Endothelial cell of umbilical vein (primary cell): ENCODE results near the gene BMPER. TPM values are rescaled to one million over a fixed set of nuclear protein-coding genes. Genes with fewer than 3 reads are reported as not detected.

Experiments used
- BruUV-seq: library from RNA; stranded (reverse); fragments of 400-500 nt; replicated peaks from 2 replicates; lab custom pipeline; 2021; lab: Mats Ljungman, UMichigan
- CTCF ChIA-PET: fragments of 300-600, 350-600 bp; sonication (Branson Sonifier 250); formaldehyde crosslinking; loops from one replicate; lab custom pipeline; 2021; ENCODE audit warnings: antibody characterized with exemption, inconsistent platforms; lab: Charles Lee
- POLR2A ChIA-PET: fragments of 300-600, 350-600 bp; sonication (Branson Sonifier 250); formaldehyde crosslinking; loops from one replicate; lab custom pipeline; 2021; ENCODE audit warnings: antibody characterized with exemption, inconsistent platforms; lab: Charles Lee
- DNase-seq: peaks from one replicate; pipeline ENCODE4 v3.0.0-alpha.2; 2011; ENCODE audit warnings: low read depth, low spot score
- FAIRE-seq: peaks from 2 replicates; lab custom pipeline; 2011; peaks lifted over from hg19 to GRCh38; lab: Jason Lieb, UNC
- H2AFZ ChIP-seq: 2 replicates; pipeline ENCODE4 v1.6.0; 2012; ENCODE audit warnings: low read depth, low read length, control low read depth, inconsistent platforms
- H3K27ac ChIP-seq: 2 replicates; pipeline ENCODE4 v1.5.1; 2011; ENCODE audit warnings: low read depth, mild to moderate bottlenecking, control low read depth, low read length, moderate library complexity; ENCODE audit not compliant: insufficient read depth
- H3K27me3 ChIP-seq, 2 experiments: 2 replicates each; pipeline versions ENCODE4 v1.6.0 to v1.6.1; 2011; ENCODE audit warnings: low read length in 2 of 2, mixed read lengths in 1 of 2; ENCODE audit not compliant: control insufficient read depth in 2 of 2, insufficient read depth in 2 of 2
- H3K36me3 ChIP-seq, 2 experiments: 2 replicates in 1 of 2; 3 replicates in 1 of 2; pipeline ENCODE4 v1.5.1; 2011; ENCODE audit warnings: low read length in 2 of 2, mild to moderate bottlenecking in 1 of 2, moderate library complexity in 1 of 2; ENCODE audit not compliant: control insufficient read depth in 2 of 2, insufficient read depth in 2 of 2; ENCODE audit errors: extremely low read depth in 1 of 2
- H3K4me1 ChIP-seq: 3 replicates; pipeline ENCODE4 v1.5.1; 2011; ENCODE audit warnings: mild to moderate bottlenecking, low read length; ENCODE audit not compliant: control insufficient read depth, insufficient read depth; ENCODE audit errors: extremely low read depth
- H3K4me2 ChIP-seq: 2 replicates; pipeline ENCODE4 v1.6.1; 2011; ENCODE audit warnings: low read length, control low read depth, mixed read lengths; ENCODE audit not compliant: insufficient read depth
- H3K4me3 ChIP-seq, 3 experiments: fragments of 200-600 bp in 1 of 3; sonication (generic), shearing (Covaris generic) in 1 of 3; replicated peaks in 1 of 3; 2 replicates each; pipeline ENCODE4 v1.5.1; 2011 to 2016; ENCODE audit warnings: control low read depth in 3 of 3, low read length in 3 of 3, mild to moderate bottlenecking in 2 of 3, inconsistent platforms in 1 of 3, low read depth in 1 of 3, moderate library complexity in 1 of 3; ENCODE audit not compliant: insufficient read depth in 1 of 3
- H3K79me2 ChIP-seq: 2 replicates; pipeline ENCODE4 v1.6.0; 2012; ENCODE audit warnings: low read length, inconsistent platforms; ENCODE audit not compliant: control insufficient read depth, insufficient read depth
- H3K9ac ChIP-seq: replicated peaks from 2 replicates; pipeline ENCODE3; 2011; ENCODE audit warnings: low read length, control low read depth; ENCODE audit not compliant: insufficient read depth; ENCODE audit errors: extremely low read depth
- H3K9me1 ChIP-seq: replicated peaks from 3 replicates; pipeline ENCODE4 v1.6.0; 2011; ENCODE audit warnings: mild to moderate bottlenecking, low read length; ENCODE audit not compliant: control insufficient read depth, insufficient read depth; ENCODE audit errors: extremely low read depth
- H3K9me3 ChIP-seq: replicated peaks from 2 replicates; pipeline ENCODE4 v1.5.1; 2012; ENCODE audit warnings: low read length, inconsistent platforms; ENCODE audit not compliant: control insufficient read depth, insufficient read depth
- H4K20me1 ChIP-seq: replicated peaks from 2 replicates; pipeline ENCODE3; 2011; ENCODE audit warnings: mild to moderate bottlenecking, low read length; ENCODE audit not compliant: control insufficient read depth, insufficient read depth; ENCODE audit errors: extremely low read depth
- EZH2 ChIP-seq: IDR thresholded peaks from 2 replicates; pipeline ENCODE4 v1.6.1; 2012; ENCODE audit warnings: borderline replicate concordance, low read depth, mild to moderate bottlenecking, moderate library complexity, low read length, inconsistent platforms; ENCODE audit not compliant: severe bottlenecking
- FOS ChIP-seq: IDR thresholded peaks from 2 replicates; pipeline ENCODE4 v1.6.1; 2011; ENCODE audit warnings: mild to moderate bottlenecking, low read length, moderate library complexity, borderline replicate concordance; ENCODE audit not compliant: insufficient read depth
- GATA2 ChIP-seq: IDR thresholded peaks from 2 replicates; pipeline ENCODE4 v1.7.0; 2011; ENCODE audit warnings: low read depth, mild to moderate bottlenecking, moderate library complexity, mixed read lengths, low read length; ENCODE audit not compliant: insufficient read length, insufficient read depth
- JUN ChIP-seq: IDR thresholded peaks from 2 replicates; pipeline ENCODE4 v1.6.1; 2011; ENCODE audit warnings: borderline replicate concordance, low read depth; ENCODE audit not compliant: insufficient read length, insufficient read depth
- MAX ChIP-seq: IDR thresholded peaks from 2 replicates; pipeline ENCODE4 v1.6.1; 2011; ENCODE audit not compliant: insufficient read depth, insufficient read length
- MYC ChIP-seq: IDR thresholded peaks from one replicate; pipeline ENCODE4 v1.6.1; 2011; ENCODE audit warnings: mild to moderate bottlenecking, low read depth, low read length
- POLR2A ChIP-seq: IDR thresholded peaks from 2 replicates; pipeline ENCODE4 v1.6.1; 2012; ENCODE audit warnings: low read depth, mild to moderate bottlenecking, control low read depth, low read length
- POLR2AphosphoS5 ChIP-seq: IDR thresholded peaks from 2 replicates; pipeline ENCODE4 v1.6.1; 2012; ENCODE audit warnings: low read depth, mild to moderate bottlenecking, control low read depth, low read length, moderate library complexity; ENCODE audit not compliant: insufficient read depth
- dilution Hi-C: fragments of 300-500 bp; cut with MboI; formaldehyde crosslinking; loops from one replicate; pipeline ENCODE4 v1.15.0; 2019; ENCODE audit warnings: low sequenced_read_pairs; ENCODE audit not compliant: extremely low pct_ligation_motif_present
- intact Hi-C: fragments of 100-400 bp; cut with micrococcal nuclease; formaldehyde crosslinking; loops from one replicate; pipeline ENCODE4 v1.10.0; 2022
- polyA plus RNA-seq, 4 experiments: library from polyadenylated mRNA; depleted of rRNA in 3 of 4; stranded (reverse) in 3 of 4; unstranded in 1 of 4; fragments of >200 nt; gene quantifications; 2 replicates each; pipeline versions ENCODE4 v1.2.1 to v1.2.3, GENCODE V29; 2011 to 2012; ENCODE audit warnings: missing spikeins in 1 of 4
- total RNA-seq: library from RNA; stranded (reverse); gene quantifications from 2 replicates; pipeline ENCODE4 v1.2.3, GENCODE V29; 2021
- TF ChIP-seq, protein P1 (sequence below), 2 donors: IDR thresholded peaks; 1 replicate in 1 of 2; 2 replicates in 1 of 2; pipeline ENCODE4 v1.5.1; 2011; ENCODE audit warnings: low read length in 2 of 2, mild to moderate bottlenecking in 2 of 2, moderate library complexity in 2 of 2, control low read depth in 1 of 2, inconsistent platforms in 1 of 2, low read depth in 1 of 2; ENCODE audit not compliant: insufficient read depth in 1 of 2; ENCODE audit errors: extremely low read depth in 1 of 2

Gene BMPER
- total and polyA plus RNA-seq, 2 donors (not counting 3 experiments of a cell fraction or from before 2014, with no cell fraction given) = 0.10 to 0.13 TPM

GRCh38 chr7:34139086-34139485, 233.7 kb downstream of the BMPER start:
- Histone ChIP-seq H3K4me1 (no peaks in the 10 kb centered on the region), H3K9ac (no peak overlapping the region), H2AFZ (no peak overlapping the region), H3K79me2 (no peaks in the 10 kb centered on the region), H3K4me3 (no peak overlapping the region), H3K9me1 (no peaks in the 10 kb centered on the region), H3K36me3 (no peaks in the 10 kb centered on the region), H3K9me3 (no peaks in the 10 kb centered on the region), H3K4me2 (no peak overlapping the region), H4K20me1 (no peaks in the 10 kb centered on the region), H3K27ac (no peak overlapping the region), H3K27me3 (peaks cover 2 to 4% of the 10 kb centered on the region in 2 experiments)
- ChIA-PET CTCF (interaction anchor here (0.9 kb wide), 1 partner anchor 458 kb away, joined by 3 read pairs; no protein-coding TSS in a partner anchor), POLR2A (no interaction called here)
- TF ChIP-seq MYC = no peak
- TF ChIP-seq FOS = no peak
- TF ChIP-seq, protein P1, sequence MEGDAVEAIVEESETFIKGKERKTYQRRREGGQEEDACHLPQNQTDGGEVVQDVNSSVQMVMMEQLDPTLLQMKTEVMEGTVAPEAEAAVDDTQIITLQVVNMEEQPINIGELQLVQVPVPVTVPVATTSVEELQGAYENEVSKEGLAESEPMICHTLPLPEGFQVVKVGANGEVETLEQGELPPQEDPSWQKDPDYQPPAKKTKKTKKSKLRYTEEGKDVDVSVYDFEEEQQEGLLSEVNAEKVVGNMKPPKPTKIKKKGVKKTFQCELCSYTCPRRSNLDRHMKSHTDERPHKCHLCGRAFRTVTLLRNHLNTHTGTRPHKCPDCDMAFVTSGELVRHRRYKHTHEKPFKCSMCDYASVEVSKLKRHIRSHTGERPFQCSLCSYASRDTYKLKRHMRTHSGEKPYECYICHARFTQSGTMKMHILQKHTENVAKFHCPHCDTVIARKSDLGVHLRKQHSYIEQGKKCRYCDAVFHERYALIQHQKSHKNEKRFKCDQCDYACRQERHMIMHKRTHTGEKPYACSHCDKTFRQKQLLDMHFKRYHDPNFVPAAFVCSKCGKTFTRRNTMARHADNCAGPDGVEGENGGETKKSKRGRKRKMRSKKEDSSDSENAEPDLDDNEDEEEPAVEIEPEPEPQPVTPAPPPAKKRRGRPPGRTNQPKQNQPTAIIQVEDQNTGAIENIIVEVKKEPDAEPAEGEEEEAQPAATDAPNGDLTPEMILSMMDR (IDR thresholded peaks at IDR 0.05; ENCODE audit: extremely low read depth in 1 of 2, insufficient read depth in 1 of 2, low read depth in 1 of 2, low read length in 2 of 2) = no peak
- TF ChIP-seq JUN = no peak
- no peak for TF ChIP-seq EZH2
- no peak for TF ChIP-seq MAX
- TF ChIP-seq GATA2 = no peak
- TF ChIP-seq POLR2AphosphoS5 = no peak
- TF ChIP-seq POLR2A = no peak
- intact Hi-C loops (loop anchor here (10.0 kb wide), 1 partner anchor 686 kb away; no protein-coding TSS in a partner anchor), dilution Hi-C loops (no loop called here)
- BruUV-seq = no TSS peak
- FAIRE-seq (no peak), DNase-seq (no peak)
